GM21723 (cell line): ENCODE data around the gene WASF3.
A peak's percentile ranks its signal among the peaks of the same experiment; 100 is the strongest.

Experiments used
- ATAC-seq: cut with Tn5 transposase; IDR thresholded peaks from one replicate; pipeline ENCODE4 v1.9.1; 2021; ENCODE audit warnings: mild to moderate bottlenecking, moderate library complexity; ENCODE audit not compliant: unreplicated experiment

WASF3 gene

DNA sequence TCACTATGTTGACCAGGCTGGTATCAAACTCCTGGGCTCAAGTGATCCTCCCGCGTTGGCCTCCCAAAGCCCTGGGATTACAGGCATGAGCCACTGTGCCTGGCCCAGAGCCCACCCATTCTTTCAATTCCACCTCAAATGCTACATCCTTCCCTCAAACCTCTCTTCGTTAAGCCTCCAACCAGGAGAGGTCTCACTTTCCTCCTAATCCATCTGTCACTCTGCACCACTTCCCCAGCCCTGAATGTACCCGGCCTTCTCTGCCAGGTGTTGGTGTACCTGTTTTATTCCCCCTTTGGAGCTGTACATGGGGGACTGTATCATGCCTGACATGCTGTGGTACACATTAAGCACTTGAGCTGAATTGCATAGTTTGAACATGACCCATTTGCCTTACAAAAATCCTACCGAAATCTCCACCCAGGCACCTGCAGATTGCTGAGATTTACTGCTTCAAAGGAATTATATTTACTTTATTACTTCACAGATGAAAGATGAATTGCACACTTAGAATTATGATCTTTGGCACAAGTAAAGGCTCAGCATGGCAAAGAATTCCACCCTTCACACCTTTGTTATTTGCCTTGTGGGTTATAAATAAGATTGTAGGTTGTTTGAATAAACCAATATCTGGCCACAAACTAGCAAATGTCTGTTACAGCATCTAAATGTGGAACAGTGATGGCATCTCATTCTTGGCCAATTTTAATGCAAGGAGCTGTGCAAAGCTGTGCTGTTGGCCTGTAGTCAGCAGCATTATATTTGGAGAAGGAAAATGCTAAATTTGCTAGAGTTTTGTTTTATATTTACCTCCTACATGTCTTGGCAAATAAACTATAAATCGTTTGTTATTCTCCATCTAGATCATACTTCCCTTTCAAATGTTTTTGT lies 15.6 kb upstream of the WASF3 start:
- ATAC-seq = no peak

DNA sequence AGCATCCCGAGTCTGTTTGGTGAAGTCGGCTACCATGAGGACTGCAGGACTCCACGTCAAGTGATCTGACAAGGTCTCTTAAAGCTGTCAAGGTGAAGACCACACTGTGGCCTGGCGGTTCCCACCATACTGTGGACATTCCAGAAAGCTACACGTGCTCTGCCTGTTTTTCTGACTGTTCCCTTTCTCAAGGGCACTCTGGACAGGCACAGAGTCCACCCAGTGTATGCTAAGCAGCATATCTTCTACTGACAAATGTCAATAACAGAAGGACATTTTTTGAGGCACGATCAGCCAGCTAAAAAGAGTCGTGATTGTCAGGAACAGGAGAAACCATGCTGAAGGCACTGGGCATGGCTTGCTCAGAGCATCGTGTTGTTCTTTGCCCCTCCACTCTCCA lies 12.8 kb upstream of the WASF3 start:
- no peak for ATAC-seq

DNA sequence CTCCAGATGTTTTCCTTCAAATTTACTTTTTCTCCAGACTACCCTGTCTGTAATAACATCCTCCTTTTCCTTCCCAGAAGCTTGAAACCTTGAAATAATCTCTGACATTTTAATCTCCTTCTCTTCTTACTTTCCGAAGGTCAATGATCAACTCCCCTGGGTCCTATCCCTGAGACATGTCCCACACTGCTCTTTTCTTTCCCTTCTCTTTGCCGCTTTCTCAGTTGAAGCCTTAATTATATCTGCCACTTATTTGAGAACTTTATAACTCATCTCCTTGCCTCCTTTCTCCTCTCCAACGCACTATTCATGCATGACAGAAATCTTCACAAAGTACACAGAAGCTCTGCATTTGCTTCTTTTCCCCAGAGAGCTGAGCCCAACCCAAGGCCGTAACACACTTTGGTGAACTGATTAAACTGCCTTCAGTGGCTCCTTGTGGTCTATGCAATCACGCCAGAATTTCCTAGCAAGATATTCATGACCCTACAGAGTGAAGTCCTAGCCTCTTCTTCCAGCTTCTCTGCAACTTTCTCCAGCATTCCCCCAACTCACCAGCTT lies 9.2 kb upstream of the WASF3 start:
- no peak for ATAC-seq

DNA sequence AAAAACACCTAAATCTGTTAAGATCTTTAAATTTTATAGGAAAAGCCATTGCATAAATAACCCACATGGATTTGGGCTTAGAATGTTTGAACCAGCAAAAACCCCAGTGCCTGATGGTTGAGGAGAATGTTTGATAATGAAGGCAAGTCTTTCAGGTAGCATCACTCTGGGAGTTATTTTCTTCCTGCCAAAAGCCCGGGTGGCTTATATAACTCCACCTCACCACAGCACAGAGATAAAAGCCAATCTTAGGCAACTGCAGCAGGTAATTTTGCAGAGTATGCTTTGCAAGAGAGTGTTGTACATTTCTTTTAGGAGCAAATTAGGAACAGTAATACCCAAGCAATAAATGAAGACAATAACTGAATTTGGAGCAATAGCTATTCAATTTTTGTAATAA lies 7.8 kb upstream of the WASF3 start:
- no peak for ATAC-seq

DNA sequence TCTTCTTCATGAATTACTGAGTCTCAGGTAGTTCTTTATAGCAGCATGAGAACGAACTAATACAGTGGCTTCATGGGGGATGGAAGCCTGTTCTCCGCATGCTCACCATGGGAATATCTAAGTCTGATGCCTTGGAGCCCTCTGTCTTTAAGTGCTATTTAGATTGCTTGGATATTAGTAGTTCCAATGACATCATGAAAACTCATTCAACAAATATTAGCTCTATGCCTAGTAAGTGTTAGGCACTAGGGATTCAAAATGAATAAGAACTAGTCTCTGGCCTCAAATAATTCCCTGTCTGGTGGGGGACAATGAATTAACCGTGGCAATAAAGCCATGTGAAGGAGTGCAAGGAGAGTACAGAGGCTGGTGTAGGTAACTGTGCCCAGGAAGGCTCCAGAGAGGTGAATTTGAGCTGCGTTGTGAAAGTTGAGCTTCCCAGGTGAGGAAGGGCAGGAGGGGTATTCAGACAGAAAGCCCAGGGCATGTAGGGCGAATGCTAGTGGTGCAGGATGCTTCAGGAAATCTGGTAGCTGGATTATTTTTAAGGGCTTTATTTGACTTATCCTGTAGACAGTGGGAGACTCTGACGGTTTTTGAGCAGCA lies 6.1 kb upstream of the WASF3 start:
- ATAC-seq = no peak

DNA sequence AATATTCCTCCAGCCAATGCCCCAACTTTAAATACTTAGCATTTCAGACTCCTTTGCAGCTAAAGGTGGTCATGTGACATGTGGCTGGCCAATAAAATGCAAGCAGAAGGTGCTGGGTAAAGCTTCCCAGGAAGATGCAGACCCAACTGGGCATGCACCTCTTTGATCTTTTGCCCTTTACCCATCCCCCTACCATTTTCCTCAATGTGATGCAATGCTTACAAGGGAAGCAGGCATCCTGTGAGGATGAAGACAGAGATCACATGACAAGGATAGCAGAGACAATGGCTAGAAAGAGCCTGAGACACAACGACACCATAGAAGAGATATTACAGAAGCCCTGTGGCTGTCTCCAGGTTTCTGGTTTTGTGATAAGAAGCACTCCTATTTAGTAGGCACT lies 2.1 kb upstream of the WASF3 start:
- ATAC-seq = no peak

DNA sequence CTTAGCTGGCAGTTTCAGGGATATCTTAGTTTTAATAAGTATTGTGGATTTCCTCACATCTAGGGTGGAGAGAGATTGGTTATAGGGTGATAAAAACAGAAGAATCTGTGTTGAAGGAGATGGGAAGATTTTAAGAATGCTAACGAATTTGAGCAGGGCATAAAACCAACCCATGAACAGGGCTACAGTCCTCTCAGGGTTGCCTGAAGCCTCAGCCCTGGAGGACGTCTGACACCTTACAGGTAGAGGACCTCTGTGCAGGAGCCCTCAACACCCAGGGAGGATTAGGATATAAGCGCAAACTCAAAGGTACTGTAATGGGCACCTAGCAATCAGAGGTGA lies 461 bp upstream of the WASF3 start:
- no peak for ATAC-seq

DNA sequence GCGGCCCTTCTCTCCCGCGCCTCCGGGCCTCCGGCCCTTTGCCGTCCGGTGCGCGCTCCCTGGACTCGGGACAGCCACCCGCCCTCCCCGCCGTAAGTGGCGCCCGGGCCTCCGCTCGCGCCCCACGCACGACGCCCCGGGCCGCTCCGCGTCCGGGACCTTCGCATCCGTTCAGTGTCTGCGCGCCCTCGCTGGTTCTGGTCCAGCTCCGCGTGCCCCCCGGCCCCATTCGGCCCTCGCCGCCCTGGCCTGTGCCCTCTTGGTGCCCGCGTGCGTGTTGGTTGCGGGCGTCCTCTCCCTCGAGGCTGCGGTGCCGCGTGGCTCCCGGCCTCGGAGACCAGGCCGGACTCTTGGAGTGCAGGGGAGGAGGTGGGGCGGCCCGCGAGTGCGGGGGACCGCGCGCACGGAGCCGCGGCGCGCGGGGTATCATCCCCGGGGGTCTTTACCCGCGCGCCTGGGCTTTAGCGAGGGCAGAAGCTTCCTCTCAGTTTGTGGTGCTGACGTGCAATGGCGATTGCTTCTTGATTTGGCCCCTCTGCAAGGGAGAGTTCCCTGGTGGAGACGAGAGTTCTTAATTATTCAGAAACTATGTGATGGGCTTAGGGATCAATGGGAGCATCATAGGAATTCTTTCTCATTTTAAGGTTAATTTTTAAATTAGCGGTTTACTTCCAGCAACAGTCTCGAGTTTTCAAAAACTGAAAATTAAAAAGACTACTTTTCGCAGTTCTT lies 757 bp downstream of the WASF3 start:
- ATAC-seq = peak; percentile 4

DNA sequence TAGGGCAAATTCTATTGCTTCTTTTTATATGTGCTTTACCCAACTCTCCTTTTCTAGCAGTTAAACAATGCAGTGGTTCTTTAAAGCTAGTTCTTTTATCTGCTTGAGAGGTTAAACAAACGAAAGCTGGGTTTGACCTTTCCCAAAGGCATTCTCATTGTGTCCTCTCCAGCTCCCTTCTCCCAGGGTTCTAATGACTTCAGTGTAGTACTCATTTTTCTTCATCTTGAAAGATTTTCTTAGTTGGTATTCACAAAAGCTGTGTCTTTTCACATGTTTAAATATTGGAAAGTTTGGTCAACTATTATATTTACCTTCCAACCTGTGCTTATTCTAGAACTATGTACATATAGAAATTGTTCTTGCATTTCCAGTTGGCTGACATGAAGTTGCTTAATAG lies 1.5 kb downstream of the WASF3 start:
- ATAC-seq = no peak

DNA sequence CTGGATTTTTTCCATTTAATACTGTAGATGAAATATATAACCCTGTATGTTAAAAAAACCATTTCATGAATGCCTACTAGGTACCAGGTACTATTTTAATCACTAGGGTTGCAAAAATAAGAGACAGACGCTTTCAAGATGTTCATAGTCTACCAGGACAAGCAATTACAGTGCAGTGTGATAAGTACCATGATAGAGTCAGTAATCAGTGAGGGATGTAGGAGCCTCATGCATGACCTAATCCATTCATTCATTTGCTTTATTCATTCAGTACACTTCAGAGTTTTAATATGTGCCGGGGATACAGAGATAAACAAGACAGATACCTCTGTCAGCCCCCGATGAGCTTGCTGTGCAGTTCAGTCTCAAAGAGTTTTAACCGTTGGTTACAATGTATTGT lies 3.0 kb downstream of the WASF3 start:
- no peak for ATAC-seq

DNA sequence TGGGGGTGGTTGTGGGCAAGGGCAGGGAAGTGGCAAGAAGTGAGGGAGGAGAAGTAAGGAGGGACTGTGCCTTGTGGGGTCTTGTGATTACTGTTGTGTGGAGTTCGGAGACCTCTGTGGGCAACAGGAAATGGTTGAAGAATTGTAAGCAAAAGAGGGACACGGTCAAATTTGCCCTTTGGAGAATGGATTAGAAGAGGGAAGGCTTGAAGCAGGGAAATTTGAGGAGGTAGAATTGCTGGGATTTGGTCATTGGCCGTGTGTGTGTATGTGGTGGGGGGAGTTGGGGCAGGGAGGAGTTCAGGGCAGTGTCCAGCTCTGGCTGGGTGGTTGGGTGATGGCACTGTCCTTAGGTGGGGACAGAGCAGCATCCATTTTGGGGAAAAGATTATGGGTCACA lies 3.6 kb downstream of the WASF3 start:
- ATAC-seq = no peak

DNA sequence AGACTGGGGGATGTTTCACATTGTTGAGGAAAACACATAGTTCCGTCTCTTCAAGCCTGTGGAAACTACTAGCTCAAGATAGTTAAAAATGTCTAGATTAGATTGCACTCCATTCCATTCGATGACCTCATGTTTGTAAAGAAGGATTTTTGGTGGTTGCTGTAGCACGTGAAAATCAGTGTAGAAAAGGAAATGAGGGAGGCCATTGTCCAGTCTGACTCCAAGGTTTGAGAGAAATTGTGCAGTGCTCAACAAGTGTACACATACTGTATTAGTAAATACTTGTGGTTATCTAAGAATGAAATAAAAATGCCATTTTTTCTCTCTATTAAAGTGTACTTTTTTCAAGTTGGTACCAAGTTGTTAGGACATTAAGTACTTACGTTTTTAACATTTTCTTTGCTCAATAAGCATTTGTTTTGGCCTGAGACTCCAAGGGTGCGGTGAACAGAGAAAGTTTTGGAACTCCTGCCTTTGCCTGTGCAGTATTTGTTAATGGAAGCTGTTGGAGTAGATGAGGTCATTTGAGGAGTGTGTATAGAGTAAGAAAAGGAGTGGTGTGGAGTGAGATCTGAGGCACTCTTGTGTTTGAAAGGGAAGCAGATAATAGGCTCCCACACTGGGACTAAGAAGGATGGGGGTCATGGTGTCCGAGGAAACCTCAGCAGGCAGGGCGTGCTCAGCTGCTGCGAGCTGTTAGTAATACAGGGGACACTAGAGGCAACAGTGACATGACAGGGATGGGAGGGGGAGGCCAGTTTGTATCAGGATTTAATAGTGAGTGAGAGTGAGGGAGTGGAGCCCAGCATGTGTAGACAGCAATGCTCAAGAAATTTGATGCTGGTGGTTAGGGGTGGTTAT lies 4.4 kb downstream of the WASF3 start:
- ATAC-seq = no peak

DNA sequence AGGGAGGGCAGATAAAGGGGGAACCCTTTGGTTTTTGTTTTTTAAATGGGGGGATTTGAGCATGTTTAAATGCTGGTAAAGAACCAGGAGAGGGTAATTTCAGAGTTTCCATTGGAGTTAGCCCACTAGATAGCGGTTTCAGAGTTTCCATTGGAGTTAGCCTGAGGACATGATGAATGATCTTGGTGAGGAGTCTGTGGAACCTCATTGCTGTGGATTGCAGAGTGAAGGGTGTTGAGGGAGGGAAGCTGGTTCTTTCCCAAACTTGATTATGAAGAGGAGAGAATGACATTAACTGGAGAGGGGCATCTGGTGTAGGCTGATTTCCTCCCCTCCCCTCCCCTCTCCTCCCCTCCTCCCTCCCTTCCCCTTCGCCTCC lies 5.0 kb downstream of the WASF3 start:
- no peak for ATAC-seq

DNA sequence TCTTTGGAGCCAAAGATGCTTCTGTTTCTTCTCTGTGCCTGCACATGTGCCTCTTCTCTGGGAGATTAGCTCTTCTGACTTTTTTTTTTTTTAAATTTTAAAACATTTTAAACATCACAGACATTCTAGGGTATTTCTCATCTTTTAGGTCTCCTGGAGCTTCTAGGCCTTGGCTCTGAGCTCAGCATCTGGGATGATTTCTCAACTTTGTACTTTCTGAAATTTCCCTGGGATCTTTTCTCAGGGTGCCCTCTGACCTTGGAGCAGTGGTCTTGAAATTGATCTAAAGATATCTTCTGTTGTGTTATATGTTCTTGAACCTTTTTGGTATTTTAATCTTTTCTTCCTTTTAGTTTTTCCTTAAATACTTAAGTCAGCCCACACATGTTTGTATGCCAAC lies 6.2 kb downstream of the WASF3 start:
- ATAC-seq = no peak

DNA sequence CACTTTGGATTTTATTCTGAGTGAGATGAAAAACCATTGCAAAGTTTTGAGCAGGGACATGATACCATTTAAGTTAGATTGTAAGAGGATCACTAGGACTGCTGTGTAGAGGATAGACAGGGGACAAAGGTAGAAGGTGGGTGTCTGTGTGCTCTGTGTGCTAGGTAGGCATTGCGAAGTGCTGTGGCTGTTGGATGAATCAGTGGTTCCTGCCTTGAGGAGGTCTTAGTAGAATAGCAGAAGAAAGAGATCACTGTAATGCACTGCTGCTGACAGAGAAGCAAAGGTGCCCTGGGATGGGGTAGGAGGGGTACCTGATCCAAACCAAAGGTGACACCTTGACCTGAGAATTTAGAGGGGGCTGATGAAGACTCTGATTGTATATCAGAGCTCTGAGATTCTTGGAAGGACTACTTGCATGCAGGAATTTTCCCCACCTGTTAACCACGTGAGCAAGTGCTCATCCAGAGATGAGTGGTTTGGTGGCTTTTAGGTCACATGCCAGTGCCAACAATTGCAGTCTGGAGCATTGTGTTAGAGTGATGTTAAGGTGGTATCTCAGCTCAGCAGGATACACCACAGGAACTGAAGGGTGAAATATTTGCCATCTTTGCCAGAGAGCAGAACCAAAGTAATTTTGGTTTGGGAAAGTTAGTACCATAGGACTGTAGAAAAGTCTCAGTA lies 10.8 kb downstream of the WASF3 start:
- ATAC-seq = no peak

DNA sequence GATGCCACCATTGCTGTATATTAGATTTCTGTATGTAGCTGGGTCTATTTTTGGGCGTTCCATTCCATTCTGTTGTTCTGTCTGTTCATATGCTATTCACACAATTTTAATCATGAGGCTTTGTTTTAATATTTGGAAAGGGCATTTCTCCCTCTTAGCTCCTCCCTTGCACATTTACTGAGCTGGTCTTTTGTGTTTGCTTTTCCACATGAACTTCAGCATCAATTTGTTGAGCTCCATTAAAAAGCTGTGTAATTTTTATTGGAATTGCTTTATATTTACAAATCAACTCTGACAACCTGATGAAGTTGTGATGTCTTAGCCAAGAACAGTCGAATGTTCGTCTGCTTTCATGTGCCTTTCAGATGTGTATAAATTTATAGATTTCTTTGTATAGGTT lies 14.0 kb downstream of the WASF3 start:
- no peak for ATAC-seq

DNA sequence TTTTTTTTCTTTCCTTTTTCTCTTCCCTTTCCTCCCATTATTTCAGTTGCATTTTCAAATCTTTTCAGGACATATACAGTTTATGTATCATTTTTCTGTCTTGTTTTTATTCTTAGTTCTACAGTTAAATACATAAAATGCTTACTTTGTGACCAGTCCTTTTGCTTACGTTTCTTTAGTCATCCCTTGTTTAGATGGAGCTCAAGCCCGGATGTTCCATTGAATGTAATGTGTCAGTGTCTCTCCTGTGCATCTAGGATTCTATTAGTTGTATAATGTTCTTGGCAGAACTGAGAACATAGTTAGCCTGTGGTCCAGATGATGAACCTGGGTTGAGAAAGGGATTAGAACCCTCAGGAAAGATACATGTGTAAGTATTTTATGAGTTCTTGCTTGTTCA lies 17.8 kb downstream of the WASF3 start:
- ATAC-seq = no peak

DNA sequence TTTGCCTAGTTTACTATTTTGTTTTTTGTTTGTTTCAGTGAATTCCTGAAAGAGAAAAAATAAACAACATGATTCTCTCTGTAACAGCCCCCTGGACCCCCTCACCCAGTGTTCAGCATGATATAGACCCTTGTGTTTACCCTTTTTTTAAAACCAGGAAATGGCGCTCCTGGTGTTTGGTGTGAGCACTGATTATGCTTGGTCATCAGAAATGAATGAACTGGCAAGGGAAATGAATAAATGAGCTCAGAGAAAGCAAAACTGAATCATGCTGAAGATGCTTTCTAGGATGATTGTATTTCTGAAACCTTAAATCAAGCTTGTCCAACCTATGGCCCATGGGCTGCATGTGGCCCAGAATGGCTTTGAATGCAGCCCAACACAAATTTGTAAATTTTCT lies 22.1 kb downstream of the WASF3 start:
- no peak for ATAC-seq

DNA sequence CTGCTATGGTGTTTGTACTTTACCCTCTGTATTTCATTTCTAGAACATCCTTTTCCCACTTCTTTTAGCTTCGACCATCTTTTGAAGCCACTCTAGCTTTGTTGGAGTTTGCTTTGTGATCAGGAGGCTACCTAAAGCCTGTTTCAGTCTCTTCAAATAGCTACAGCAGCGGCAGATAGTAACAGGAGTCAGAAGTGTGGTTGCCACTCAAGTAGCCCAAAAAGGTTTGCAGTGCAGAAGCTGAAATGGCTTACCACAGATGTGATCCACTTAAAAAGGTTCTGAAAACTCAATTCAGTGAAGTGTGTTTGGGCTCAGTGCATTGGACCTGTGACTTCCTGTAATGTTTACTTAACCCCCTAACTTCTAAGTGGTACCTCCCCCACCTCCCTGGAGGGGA lies 26.2 kb downstream of the WASF3 start:
- ATAC-seq = no peak

DNA sequence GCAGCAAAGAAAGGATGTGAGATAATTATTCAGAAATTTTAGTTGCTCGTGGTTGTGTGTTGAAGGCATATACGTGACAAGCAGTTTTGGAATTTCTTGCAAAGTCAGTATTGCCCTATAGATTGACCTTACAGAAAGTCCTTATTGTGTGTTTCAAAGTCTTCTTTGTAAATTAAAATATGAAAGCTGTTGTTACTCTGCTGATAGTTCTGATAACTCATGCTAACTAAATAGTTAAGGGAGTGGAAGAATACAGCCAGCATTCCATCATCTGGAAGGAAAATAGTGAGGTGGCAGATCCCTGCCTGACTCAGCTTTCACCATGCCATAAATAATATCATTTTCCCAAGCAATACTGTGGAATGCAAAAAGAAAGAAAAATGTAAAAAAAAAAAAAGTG lies 27.2 kb downstream of the WASF3 start:
- ATAC-seq = no peak
